ENCODE measurements around the gene CTNNAL1. TPM values are rescaled to one million over a fixed set of nuclear protein-coding genes. Genes with fewer than 3 reads are reported as not detected.

Gene CTNNAL1
- total RNA-seq, 2 experiments from 2014 or later, result 4.9 to 5.3 TPM

GRCh38 chr9:109028457-109028856, 15.2 kb upstream of the CTNNAL1 start:
- Histone ChIP-seq H3K9me3 (ENCODE audit: control insufficient read depth in 1 of 2, insufficient read depth in 1 of 2, low read length in 2 of 2) (no peaks in the 10 kb centered on the region), H3K4me3 (ENCODE audit: low read length) (no peak overlapping the region), H3K4me1 (ENCODE audit: insufficient read depth, low read length) (no peaks in the 10 kb centered on the region), H3K36me3 (ENCODE audit: insufficient read depth, low read length) (peaks cover 48% of the 10 kb centered on the region), H3K27ac (ENCODE audit: low read depth in 1 of 2, low read length in 2 of 2) (no peak overlapping the region), H3K27me3 (ENCODE audit: control insufficient read depth in 1 of 2, insufficient read depth in 2 of 2, low read length in 2 of 2) (no peaks in the 10 kb centered on the region)
- Mint-ChIP-seq H3K27ac (peak overlapping the region; percentile 12), H3K36me3 (ENCODE audit: low read depth) (peaks cover 72% of the 10 kb centered on the region), H3K4me1 (ENCODE audit: low read depth) (peaks cover 20% of the 10 kb centered on the region), H3K4me3 (no peak overlapping the region), H3K27me3 (no peaks in the 10 kb centered on the region), H3K9me3 (no peaks in the 10 kb centered on the region)
- ATAC-seq (ENCODE audit: poor library complexity) (no peak), DNase-seq (no peak)
- ChIA-PET POLR2A (no interaction called here), CTCF (interaction anchor here (1.0 kb wide), 1 partner anchor 24 kb away, joined by 3 read pairs; no protein-coding TSS in a partner anchor)
- no peak for TF ChIP-seq CTCF (IDR thresholded peaks at IDR 0.05)
- intact Hi-C loops (cut with DNase I, micrococcal nuclease), result no loop called here

GRCh38 chr9:109027176-109027575, 13.9 kb upstream of the CTNNAL1 start:
- DNase-seq (no peak), ATAC-seq (ENCODE audit: poor library complexity) (no peak)
- TF ChIP-seq CTCF (IDR thresholded peaks at IDR 0.05), result no peak
- intact Hi-C loops (cut with DNase I, micrococcal nuclease), result no loop called here
- H3K4me1 Mint-ChIP-seq (ENCODE audit: low read depth), result peaks cover 24% of the 10 kb centered on the region
- Histone ChIP-seq H3K9me3 (ENCODE audit: control insufficient read depth in 1 of 2, insufficient read depth in 1 of 2, low read length in 2 of 2) (no peaks in the 10 kb centered on the region), H3K27ac (ENCODE audit: low read depth in 1 of 2, low read length in 2 of 2) (no peak overlapping the region), H3K36me3 (ENCODE audit: insufficient read depth, low read length) (peaks cover 38% of the 10 kb centered on the region), H3K4me1 (ENCODE audit: insufficient read depth, low read length) (no peaks in the 10 kb centered on the region), H3K4me3 (ENCODE audit: low read length) (no peak overlapping the region), H3K27me3 (ENCODE audit: control insufficient read depth in 1 of 2, insufficient read depth in 2 of 2, low read length in 2 of 2) (no peaks in the 10 kb centered on the region)
- ChIA-PET CTCF (no interaction called here), POLR2A (no interaction called here)
- peak overlapping the region; percentile 15 for H3K27ac Mint-ChIP-seq
- peaks cover 76% of the 10 kb centered on the region for H3K36me3 Mint-ChIP-seq (ENCODE audit: low read depth)
- H3K9me3 Mint-ChIP-seq, result no peaks in the 10 kb centered on the region
- no peak overlapping the region for H3K4me3 Mint-ChIP-seq
- no peaks in the 10 kb centered on the region for H3K27me3 Mint-ChIP-seq

GRCh38 chr9:109026306-109026705, 13.0 kb upstream of the CTNNAL1 start:
- H3K27ac ChIP-seq (ENCODE audit: low read depth in 1 of 2, low read length in 2 of 2), result no peak overlapping the region
- peaks cover 70% of the 10 kb centered on the region for H3K36me3 Mint-ChIP-seq (ENCODE audit: low read depth)
- POLR2A ChIA-PET, result no interaction called here
- TF ChIP-seq CTCF (IDR thresholded peaks at IDR 0.05), result no peak
- no peak overlapping the region for H3K4me3 ChIP-seq (ENCODE audit: low read length)
- intact Hi-C loops (cut with DNase I, micrococcal nuclease), result no loop called here
- no peaks in the 10 kb centered on the region for H3K27me3 Mint-ChIP-seq
- no peaks in the 10 kb centered on the region for H3K4me1 ChIP-seq (ENCODE audit: insufficient read depth, low read length)
- peaks cover 35% of the 10 kb centered on the region for H3K36me3 ChIP-seq (ENCODE audit: insufficient read depth, low read length)
- no peaks in the 10 kb centered on the region for H3K27me3 ChIP-seq (ENCODE audit: control insufficient read depth in 1 of 2, insufficient read depth in 2 of 2, low read length in 2 of 2)
- peak overlapping the region; percentile 15 for H3K27ac Mint-ChIP-seq
- no peak overlapping the region for H3K4me3 Mint-ChIP-seq
- CTCF ChIA-PET, result no interaction called here
- H3K9me3 ChIP-seq (ENCODE audit: control insufficient read depth in 1 of 2, insufficient read depth in 1 of 2, low read length in 2 of 2), result no peaks in the 10 kb centered on the region
- no peaks in the 10 kb centered on the region for H3K9me3 Mint-ChIP-seq
- ATAC-seq (ENCODE audit: poor library complexity), result no peak
- H3K4me1 Mint-ChIP-seq (ENCODE audit: low read depth), result peaks cover 24% of the 10 kb centered on the region
- DNase-seq, result no peak
